NCI-H345 treated with DMSO at 0.1 percent for 48 hours (cell line): ENCODE results near the gene OR51E2.
A peak's percentile ranks its signal among the peaks of the same experiment; 100 is the strongest.

Source experiments
- DNase-seq: peaks from one replicate; lab custom pipeline; 2025; ENCODE audit not compliant: unreplicated experiment; lab: John Stamatoyannopoulos, UW

The OR51E2 gene

GRCh38 chr11:4664786-4665185 lies 32.9 kb downstream of the OR51E2 start:
- no peak for DNase-seq

- no peak for DNase-seq
Observed at GRCh38 chr11:4664183-4664582, 33.5 kb downstream of the OR51E2 start.

- no peak for DNase-seq
Observed at GRCh38 chr11:4662876-4663275, 34.8 kb downstream of the OR51E2 start.

GRCh38 chr11:4658629-4659445 lies 38.8 kb downstream of the OR51E2 start:
- no peak for DNase-seq

GRCh38 chr11:4654635-4655369 lies 42.9 kb downstream of the OR51E2 start:
- no peak for DNase-seq

GRCh38 chr11:4647766-4648165 lies 49.9 kb downstream of the OR51E2 start:
- DNase-seq = no peak

GRCh38 chr11:4645974-4646373 lies 51.7 kb downstream of the OR51E2 start:
- DNase-seq = no peak

- no peak for DNase-seq
Observed at GRCh38 chr11:4644233-4644632, 53.4 kb downstream of the OR51E2 start.

GRCh38 chr11:4643682-4644081 lies 54.0 kb downstream of the OR51E2 start, which contains the start of gene OR51E1:
OR51E1 (plus strand) TSS chr11:4643982; CDS start chr11:4652527, 8,545 bp downstream.
- no peak for DNase-seq

- DNase-seq = no peak
Observed at GRCh38 chr11:4643076-4643475, 54.6 kb downstream of the OR51E2 start.

- no peak for DNase-seq
Observed at GRCh38 chr11:4642043-4642442, 55.6 kb downstream of the OR51E2 start.

GRCh38 chr11:4641501-4641900 lies 56.2 kb downstream of the OR51E2 start:
- no peak for DNase-seq

GRCh38 chr11:4639931-4640330 lies 57.7 kb downstream of the OR51E2 start:
- no peak for DNase-seq

- DNase-seq = no peak
Observed at GRCh38 chr11:4637662-4638047, 60.0 kb downstream of the OR51E2 start.

GRCh38 chr11:4636962-4637661 lies 60.5 kb downstream of the OR51E2 start, which contains the start of gene OR51D1:
OR51D1 (plus strand) TSS chr11:4637477; CDS start chr11:4639791, 2,314 bp downstream.
- DNase-seq = peak; percentile 51

GRCh38 chr11:4636136-4636535 lies 61.5 kb downstream of the OR51E2 start:
- DNase-seq = no peak
